Measurements from ENCODE around the gene LRP5. TPM values are rescaled to one million over a fixed set of nuclear protein-coding genes. Genes with fewer than 3 reads are reported as not detected.

The LRP5 gene
- total RNA-seq, 1 donor from 2014 or later = 38.7 TPM

DNA sequence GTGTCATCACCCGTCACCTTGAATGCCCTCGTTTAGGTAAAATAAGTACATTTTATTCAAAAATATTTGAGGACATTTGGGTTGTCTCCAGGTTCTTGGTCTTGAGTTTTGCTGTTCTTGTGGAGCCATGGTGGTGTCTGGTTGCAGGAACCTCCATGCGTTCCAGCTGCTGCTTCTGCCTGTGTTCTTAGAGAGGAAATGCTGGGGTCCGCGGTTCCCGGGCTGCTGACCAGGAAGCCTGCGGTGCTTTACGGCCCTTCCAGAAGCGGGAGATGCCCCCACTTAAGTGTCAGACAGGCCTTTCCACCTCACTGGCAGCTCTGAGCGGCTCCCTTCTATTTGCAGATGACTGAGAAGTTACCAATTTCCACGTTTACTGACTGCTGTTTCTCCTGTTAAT is 66.8 kb downstream of the LRP5 start:
- Mint-ChIP-seq H3K4me1 (ENCODE audit: low read depth) (peaks cover 52% of the 10 kb centered on the region), H3K9me3 (ENCODE audit: low read depth) (no peaks in the 10 kb centered on the region)
- no peak for DNase-seq (ENCODE audit: low spot score)

GRCh38 chr11:68380786-68381622 is 68.6 kb downstream of the LRP5 start:
- peaks cover 38% of the 10 kb centered on the region for H3K4me1 Mint-ChIP-seq (ENCODE audit: low read depth)
- no peaks in the 10 kb centered on the region for H3K9me3 Mint-ChIP-seq (ENCODE audit: low read depth)
- peak overlapping the region; percentile 55 for H3K4me3 Mint-ChIP-seq (ENCODE audit: unreplicated experiment)
- TF ChIP-seq, protein P1, sequence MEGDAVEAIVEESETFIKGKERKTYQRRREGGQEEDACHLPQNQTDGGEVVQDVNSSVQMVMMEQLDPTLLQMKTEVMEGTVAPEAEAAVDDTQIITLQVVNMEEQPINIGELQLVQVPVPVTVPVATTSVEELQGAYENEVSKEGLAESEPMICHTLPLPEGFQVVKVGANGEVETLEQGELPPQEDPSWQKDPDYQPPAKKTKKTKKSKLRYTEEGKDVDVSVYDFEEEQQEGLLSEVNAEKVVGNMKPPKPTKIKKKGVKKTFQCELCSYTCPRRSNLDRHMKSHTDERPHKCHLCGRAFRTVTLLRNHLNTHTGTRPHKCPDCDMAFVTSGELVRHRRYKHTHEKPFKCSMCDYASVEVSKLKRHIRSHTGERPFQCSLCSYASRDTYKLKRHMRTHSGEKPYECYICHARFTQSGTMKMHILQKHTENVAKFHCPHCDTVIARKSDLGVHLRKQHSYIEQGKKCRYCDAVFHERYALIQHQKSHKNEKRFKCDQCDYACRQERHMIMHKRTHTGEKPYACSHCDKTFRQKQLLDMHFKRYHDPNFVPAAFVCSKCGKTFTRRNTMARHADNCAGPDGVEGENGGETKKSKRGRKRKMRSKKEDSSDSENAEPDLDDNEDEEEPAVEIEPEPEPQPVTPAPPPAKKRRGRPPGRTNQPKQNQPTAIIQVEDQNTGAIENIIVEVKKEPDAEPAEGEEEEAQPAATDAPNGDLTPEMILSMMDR (IDR thresholded peaks at IDR 0.05) = peak; percentile 53
- no peaks in the 10 kb centered on the region for H3K36me3 Mint-ChIP-seq (ENCODE audit: low read depth)
- peak overlapping the region; percentile 97 for H3K27ac Mint-ChIP-seq (ENCODE audit: unreplicated experiment)
- H3K27me3 Mint-ChIP-seq (ENCODE audit: low read depth) = no peaks in the 10 kb centered on the region
- no peak for DNase-seq (ENCODE audit: low spot score)

More for the DNA sequence above, 66.8 kb downstream of the LRP5 start:
- Mint-ChIP-seq H3K27me3 (ENCODE audit: low read depth) (no peaks in the 10 kb centered on the region), H3K27ac (ENCODE audit: unreplicated experiment) (peak overlapping the region; percentile 97), H3K36me3 (ENCODE audit: low read depth) (no peaks in the 10 kb centered on the region), H3K4me3 (ENCODE audit: unreplicated experiment) (no peak overlapping the region)
- TF ChIP-seq, protein P1 (IDR thresholded peaks at IDR 0.05) = no peak

GRCh38 chr11:68381716-68382115 is 69.3 kb downstream of the LRP5 start:
- Mint-ChIP-seq H3K9me3 (ENCODE audit: low read depth) (no peaks in the 10 kb centered on the region), H3K4me3 (ENCODE audit: unreplicated experiment) (no peak overlapping the region), H3K36me3 (ENCODE audit: low read depth) (no peaks in the 10 kb centered on the region), H3K27me3 (ENCODE audit: low read depth) (no peaks in the 10 kb centered on the region), H3K4me1 (ENCODE audit: low read depth) (peaks cover 38% of the 10 kb centered on the region), H3K27ac (ENCODE audit: unreplicated experiment) (peak overlapping the region; percentile 74)
- DNase-seq (ENCODE audit: low spot score) = no peak
- TF ChIP-seq, protein P1 (IDR thresholded peaks at IDR 0.05) = no peak

- Mint-ChIP-seq H3K9me3 (ENCODE audit: low read depth) (no peaks in the 10 kb centered on the region), H3K4me1 (ENCODE audit: low read depth) (peaks cover 38% of the 10 kb centered on the region), H3K27me3 (ENCODE audit: low read depth) (no peaks in the 10 kb centered on the region), H3K27ac (ENCODE audit: unreplicated experiment) (peak overlapping the region; percentile 74), H3K36me3 (ENCODE audit: low read depth) (no peaks in the 10 kb centered on the region), H3K4me3 (ENCODE audit: unreplicated experiment) (no peak overlapping the region)
- TF ChIP-seq, protein P1 (IDR thresholded peaks at IDR 0.05) = no peak
- DNase-seq (ENCODE audit: low spot score) = no peak
Observed at GRCh38 chr11:68382358-68382998, 70.1 kb downstream of the LRP5 start.

DNA sequence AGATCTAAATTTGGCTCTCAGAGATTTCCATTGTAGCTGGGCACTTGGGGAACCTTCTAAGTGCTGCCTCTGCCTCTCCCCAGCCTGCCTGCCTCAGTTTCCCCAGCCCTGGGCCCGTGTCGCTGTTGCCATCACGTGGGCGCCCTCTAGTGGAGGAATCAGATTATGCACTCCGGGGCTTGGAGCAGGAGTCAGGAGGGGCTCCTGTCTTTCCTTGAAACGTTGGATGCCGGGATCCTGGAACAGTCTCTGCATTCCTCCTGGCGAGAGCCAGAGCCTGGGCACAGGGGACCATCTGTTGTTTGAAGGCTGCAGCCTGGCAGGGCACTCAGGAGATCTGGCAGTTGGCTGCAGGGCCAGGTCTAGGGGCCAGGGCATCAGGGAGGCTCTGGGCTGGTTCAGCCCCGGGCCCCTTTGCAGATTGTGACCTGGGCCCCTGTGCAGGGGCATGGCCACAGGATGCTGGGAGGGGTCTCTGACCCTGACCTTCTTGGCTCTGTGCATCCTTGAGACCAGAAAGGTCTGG is 71.6 kb downstream of the LRP5 start:
- Mint-ChIP-seq H3K4me3 (ENCODE audit: unreplicated experiment) (no peak overlapping the region), H3K9me3 (ENCODE audit: low read depth) (no peaks in the 10 kb centered on the region), H3K4me1 (ENCODE audit: low read depth) (peaks cover 36% of the 10 kb centered on the region), H3K27me3 (ENCODE audit: low read depth) (no peaks in the 10 kb centered on the region), H3K36me3 (ENCODE audit: low read depth) (no peaks in the 10 kb centered on the region), H3K27ac (ENCODE audit: unreplicated experiment) (no peak overlapping the region)
- peak; percentile 89 for DNase-seq (ENCODE audit: low spot score)
- TF ChIP-seq, protein P1 (IDR thresholded peaks at IDR 0.05) = peak; percentile 98

Measured in chondrocyte (in vitro differentiated cells).